Measurements from ENCODE around the gene NDUFB4.
"Not testable (repeated sequence)": the region's sequence is repeated elsewhere in the genome, so short reads cannot be mapped to it uniquely, and the experiment has no call there.

Gene NDUFB4

GRCh38 chr3:120599211-120599610 lies 3.1 kb downstream of the NDUFB4 start:
- Histone ChIP-seq H3K36me3 (ENCODE audit: insufficient read depth, low read length) (peaks cover 64% of the 10 kb centered on the region), H3K4me3 (no peak overlapping the region)

DNA sequence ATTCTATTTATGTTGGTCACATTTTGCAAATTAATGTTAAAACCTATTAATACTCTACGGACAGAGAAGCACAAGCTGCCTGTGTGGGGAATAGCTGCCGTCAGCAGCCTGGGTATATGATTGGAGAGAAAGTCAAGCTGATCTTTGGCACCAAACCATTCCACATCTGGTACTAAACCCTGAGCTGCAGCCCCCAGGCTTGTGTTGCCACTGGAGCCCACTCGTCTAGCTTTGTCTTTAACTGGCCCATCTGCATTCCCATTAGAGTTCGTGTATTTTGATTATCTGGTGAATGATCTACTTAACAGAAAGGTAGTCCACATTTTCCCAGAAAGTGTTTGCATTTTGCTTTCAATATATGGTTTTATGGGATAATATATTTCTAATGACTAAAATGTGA lies 5.4 kb downstream of the NDUFB4 start:
- Histone ChIP-seq H3K9me3 (ENCODE audit: low read depth, low read length) (no peaks in the 10 kb centered on the region), H3K9ac (ENCODE audit: insufficient read length) (no peak overlapping the region), H3K4me3 (no peak overlapping the region; the same call in 1 of the 2 replicates), H3K27ac (peak overlapping the region; percentile 81), H3K36me3 (ENCODE audit: insufficient read depth, low read length) (peaks cover 64% of the 10 kb centered on the region)
- DNase-seq (ENCODE audit: low read depth, low spot score), result no peak
- TF ChIP-seq POLR2AphosphoS5 (IDR thresholded peaks at IDR 0.05; ENCODE audit: borderline replicate concordance, low read depth, low read length) (no peak), EZH2 (IDR thresholded peaks at IDR 0.05) (no peak)

More at GRCh38 chr3:120599211-120599610, 3.1 kb downstream of the NDUFB4 start:
- no peak for TF ChIP-seq POLR2AphosphoS5 (IDR thresholded peaks at IDR 0.05; ENCODE audit: borderline replicate concordance, low read depth, low read length)
- TF ChIP-seq EZH2 (IDR thresholded peaks at IDR 0.05), result no peak
- no peak for TF ChIP-seq FOXP2 (optimal IDR thresholded peaks at IDR 0.05; ENCODE audit: control extremely low read depth, extremely low read length, insufficient read depth)
- Histone ChIP-seq H3K9ac (ENCODE audit: insufficient read length) (no peak overlapping the region), H3K9me3 (ENCODE audit: low read depth, low read length) (no peaks in the 10 kb centered on the region), H3K27ac (peak overlapping the region; percentile 6; the same call in 1 of the 2 replicates)
- DNase-seq (ENCODE audit: low read depth, low spot score), result no peak

- no peaks in the 10 kb centered on the region for H3K9me3 ChIP-seq (ENCODE audit: low read depth, low read length)
- peaks cover 57% of the 10 kb centered on the region for H3K36me3 ChIP-seq (ENCODE audit: insufficient read depth, low read length)
- no peak overlapping the region for H3K9ac ChIP-seq (ENCODE audit: insufficient read length)
- no peak overlapping the region for H3K27ac ChIP-seq
- TF ChIP-seq EZH2 (IDR thresholded peaks at IDR 0.05) (no peak), POLR2AphosphoS5 (IDR thresholded peaks at IDR 0.05; ENCODE audit: borderline replicate concordance, low read depth, low read length) (peak; percentile 58)
- H3K4me3 ChIP-seq, result no peak overlapping the region
- no peak for DNase-seq (ENCODE audit: low read depth, low spot score)
These were observed 6.5 kb downstream of the NDUFB4 start for GRCh38 chr3:120602682-120603081.

GRCh38 chr3:120604382-120604781 lies 8.2 kb downstream of the NDUFB4 start:
- H3K36me3 ChIP-seq (ENCODE audit: insufficient read depth, low read length), result peaks cover 40% of the 10 kb centered on the region
- no peak for DNase-seq (ENCODE audit: low read depth, low spot score)
- H3K27ac ChIP-seq, result no peak overlapping the region
- no peaks in the 10 kb centered on the region for H3K9me3 ChIP-seq (ENCODE audit: low read depth, low read length)
- no peak overlapping the region for H3K4me3 ChIP-seq
- no peak overlapping the region for H3K9ac ChIP-seq (ENCODE audit: insufficient read length)
- TF ChIP-seq FOXP2 (optimal IDR thresholded peaks at IDR 0.05; ENCODE audit: control extremely low read depth, extremely low read length, insufficient read depth), result no peak
- TF ChIP-seq POLR2AphosphoS5 (IDR thresholded peaks at IDR 0.05; ENCODE audit: borderline replicate concordance, low read depth, low read length), result no peak
- no peak for TF ChIP-seq EZH2 (IDR thresholded peaks at IDR 0.05)

- TF ChIP-seq FOXP2 (optimal IDR thresholded peaks at IDR 0.05; ENCODE audit: control extremely low read depth, extremely low read length, insufficient read depth) (no peak), EZH2 (IDR thresholded peaks at IDR 0.05) (no peak), POLR2AphosphoS5 (IDR thresholded peaks at IDR 0.05; ENCODE audit: borderline replicate concordance, low read depth, low read length) (no peak)
These were observed 8.6 kb downstream of the NDUFB4 start for GRCh38 chr3:120604784-120605183.

DNA sequence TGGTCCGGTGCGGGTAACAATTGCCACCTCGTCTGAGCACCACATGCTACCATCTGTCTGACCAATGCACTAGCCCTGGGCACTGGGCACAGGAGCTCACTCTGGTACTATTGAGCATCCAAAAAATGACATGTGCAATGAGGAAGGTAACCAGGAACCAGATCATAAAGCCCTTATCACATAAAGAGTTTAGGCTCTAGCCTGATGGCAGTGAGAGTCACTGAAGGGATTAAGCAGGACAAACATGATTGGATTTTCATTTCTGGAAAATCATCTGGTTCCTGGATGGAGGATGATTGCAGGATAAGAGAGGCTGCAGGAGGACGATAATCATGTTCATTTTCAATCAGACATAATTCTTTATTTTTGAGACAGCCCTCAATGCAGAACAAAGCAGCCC lies 12.4 kb downstream of the NDUFB4 start:
- no peak for DNase-seq (ENCODE audit: low read depth, low spot score)
- no peak for TF ChIP-seq FOXP2 (optimal IDR thresholded peaks at IDR 0.05; ENCODE audit: control extremely low read depth, extremely low read length, insufficient read depth)
- TF ChIP-seq POLR2AphosphoS5 (IDR thresholded peaks at IDR 0.05; ENCODE audit: borderline replicate concordance, low read depth, low read length), result no peak
- no peak for TF ChIP-seq EZH2 (IDR thresholded peaks at IDR 0.05)

More at GRCh38 chr3:120604784-120605183, 8.6 kb downstream of the NDUFB4 start:
- Histone ChIP-seq H3K36me3 (ENCODE audit: insufficient read depth, low read length) (peaks cover 36% of the 10 kb centered on the region), H3K4me3 (no peak overlapping the region), H3K9me3 (ENCODE audit: low read depth, low read length) (no peaks in the 10 kb centered on the region), H3K9ac (ENCODE audit: insufficient read length) (no peak overlapping the region), H3K27ac (no peak overlapping the region)
- DNase-seq (ENCODE audit: low read depth, low spot score), result no peak

DNA sequence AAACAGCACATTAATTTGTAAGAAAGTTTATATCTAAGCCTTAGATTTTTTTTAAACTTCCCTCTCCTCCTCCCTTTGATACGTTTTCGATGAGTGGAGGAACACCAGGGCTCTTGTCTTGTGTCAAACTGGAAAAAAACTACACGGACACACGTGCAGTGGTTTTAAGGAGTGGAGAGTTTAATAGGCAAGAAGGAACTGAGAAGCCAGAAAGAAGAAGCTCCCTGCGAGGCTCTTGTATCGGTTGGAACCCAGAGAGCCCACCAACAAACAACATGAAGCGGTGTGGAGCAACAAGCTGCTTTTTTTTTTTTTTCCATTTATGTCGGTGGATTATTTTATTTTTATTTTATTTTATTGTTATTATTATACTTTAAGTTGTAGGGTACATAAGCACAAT lies 18.6 kb downstream of the NDUFB4 start:
- Histone ChIP-seq H3K4me3 (no peak overlapping the region), H3K9ac (ENCODE audit: insufficient read length) (no peak overlapping the region), H3K27ac (0 out of 2 replicates have a peak overlapping the region, but pooled peaks have one; percentile 42), H3K36me3 (ENCODE audit: insufficient read depth, low read length) (no peaks in the 10 kb centered on the region), H3K9me3 (ENCODE audit: low read depth, low read length) (no peaks in the 10 kb centered on the region)
- DNase-seq (ENCODE audit: low read depth, low spot score), result no peak
- TF ChIP-seq EZH2 (IDR thresholded peaks at IDR 0.05), result no peak
- no peak for TF ChIP-seq FOXP2 (optimal IDR thresholded peaks at IDR 0.05; ENCODE audit: control extremely low read depth, extremely low read length, insufficient read depth)
- TF ChIP-seq POLR2AphosphoS5 (IDR thresholded peaks at IDR 0.05; ENCODE audit: borderline replicate concordance, low read depth, low read length), result no peak

More for the DNA sequence above, 12.4 kb downstream of the NDUFB4 start:
- H3K27ac ChIP-seq, result no peak overlapping the region
- no peaks in the 10 kb centered on the region for H3K9me3 ChIP-seq (ENCODE audit: low read depth, low read length)
- H3K4me3 ChIP-seq, result no peak overlapping the region
- H3K36me3 ChIP-seq (ENCODE audit: insufficient read depth, low read length), result 0 out of 2 replicates have a peak, but pooled peaks cover under 1% of the 10 kb centered on the region
- no peak overlapping the region for H3K9ac ChIP-seq (ENCODE audit: insufficient read length)

GRCh38 chr3:120615847-120616609 lies 19.9 kb downstream of the NDUFB4 start:
- peak; percentile 77 for DNase-seq (ENCODE audit: low read depth, low spot score)
- TF ChIP-seq FOXP2 (optimal IDR thresholded peaks at IDR 0.05; ENCODE audit: control extremely low read depth, extremely low read length, insufficient read depth) (no peak), POLR2AphosphoS5 (IDR thresholded peaks at IDR 0.05; ENCODE audit: borderline replicate concordance, low read depth, low read length) (0 out of 2 replicates have a peak, but pooled peaks have one; percentile 17)
- Histone ChIP-seq H3K9me3 (ENCODE audit: low read depth, low read length) (no peaks in the 10 kb centered on the region), H3K36me3 (ENCODE audit: insufficient read depth, low read length) (no peaks in the 10 kb centered on the region), H3K4me3 (peak overlapping the region; percentile 45), H3K27ac (peak overlapping the region; percentile 91), H3K9ac (ENCODE audit: insufficient read length) (peak overlapping the region; percentile 37)

GRCh38 chr3:120616745-120617144 lies 20.6 kb downstream of the NDUFB4 start:
- not testable (repeated sequence) for H3K36me3 ChIP-seq (ENCODE audit: insufficient read depth, low read length); DNase-seq (ENCODE audit: low read depth, low spot score); H3K4me3 ChIP-seq; H3K9ac ChIP-seq (ENCODE audit: insufficient read length); H3K9me3 ChIP-seq (ENCODE audit: low read depth, low read length)
- H3K27ac ChIP-seq, result peak overlapping the region; percentile 91

All from SK-N-MC (cell line).